Activated CD8-positive, alpha-beta memory T cell treated with anti-CD3 and anti-CD28 coated beads, Interleukin-2, amount 50 U/mL, for 24 hours (primary cell): ENCODE measurements around the gene CENPO.
"Not testable (repeated sequence)": the region's sequence is repeated elsewhere in the genome, so short reads cannot be mapped to it uniquely, and the experiment has no call there.

ENCODE experiments used
- DNase-seq: peaks from one replicate; pipeline ENCODE4 v3.0.0-alpha.2; 2020; ENCODE audit errors: extremely low read depth

The CENPO gene

DNA sequence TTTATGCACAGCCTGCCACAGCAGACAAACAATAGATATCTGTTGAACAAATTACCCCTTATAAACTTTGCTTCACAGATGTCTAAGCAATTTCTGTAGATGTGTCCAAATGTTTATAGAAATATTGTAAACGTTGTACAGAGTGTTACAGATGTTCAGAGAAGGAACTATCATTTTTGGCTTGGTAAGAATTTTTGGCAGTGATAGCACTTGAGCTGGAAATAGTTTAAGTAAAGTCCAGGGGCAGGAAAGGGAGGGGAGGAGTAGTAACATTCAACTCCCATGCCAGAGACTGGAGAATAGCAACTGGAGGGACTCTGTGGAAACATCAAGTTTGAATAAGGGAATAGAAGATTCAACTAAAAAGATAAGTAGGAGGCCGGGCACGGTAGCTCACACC is 4.4 kb upstream of the CENPO start:
- DNase-seq, result no peak

DNA sequence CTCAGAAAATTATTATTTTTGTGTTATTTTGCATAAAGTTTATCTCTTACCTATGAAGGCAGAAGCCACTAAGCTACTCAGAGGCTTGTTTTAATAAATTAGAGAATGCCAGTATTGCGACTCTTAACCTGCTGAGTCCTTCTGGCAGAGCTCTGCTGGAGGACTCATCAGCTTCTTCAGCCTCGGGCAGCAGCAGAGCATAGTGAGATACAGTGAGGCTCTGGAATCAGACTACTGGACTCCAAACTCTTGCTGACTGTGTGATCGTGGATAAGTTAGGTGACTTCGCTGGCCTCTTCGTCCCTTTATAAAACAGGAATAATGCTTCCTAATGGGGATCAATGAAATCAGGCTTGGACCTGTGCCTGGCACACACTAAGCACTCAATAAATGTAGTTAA is 1.8 kb upstream of the CENPO start:
- DNase-seq, result no peak

GRCh38 chr2:24792542-24792873 is 717 bp upstream of the CENPO start:
- no peak for DNase-seq

- DNase-seq, result no peak
These were observed 673 bp downstream of the CENPO start for GRCh38 chr2:24793761-24794435.

DNA sequence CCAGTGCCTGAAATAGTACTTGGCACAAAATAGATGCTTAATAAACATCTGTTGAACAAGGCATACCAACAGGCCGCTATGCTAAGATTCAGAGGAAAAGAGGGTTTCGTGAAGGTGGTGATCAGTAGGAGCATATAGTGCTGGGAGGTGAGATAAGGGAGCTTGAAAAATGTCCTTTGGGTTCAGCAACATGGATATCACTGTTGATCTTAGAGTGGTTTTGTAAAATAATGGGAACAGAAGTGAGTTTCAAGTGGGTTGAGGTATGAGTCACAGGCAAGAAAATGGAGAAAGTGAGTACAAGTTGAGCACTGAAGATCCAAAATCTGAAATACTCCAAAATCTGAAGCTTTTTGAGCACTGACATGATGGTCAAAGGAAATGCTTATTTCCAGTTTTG is 4.4 kb downstream of the CENPO start:
- no peak for DNase-seq

DNA sequence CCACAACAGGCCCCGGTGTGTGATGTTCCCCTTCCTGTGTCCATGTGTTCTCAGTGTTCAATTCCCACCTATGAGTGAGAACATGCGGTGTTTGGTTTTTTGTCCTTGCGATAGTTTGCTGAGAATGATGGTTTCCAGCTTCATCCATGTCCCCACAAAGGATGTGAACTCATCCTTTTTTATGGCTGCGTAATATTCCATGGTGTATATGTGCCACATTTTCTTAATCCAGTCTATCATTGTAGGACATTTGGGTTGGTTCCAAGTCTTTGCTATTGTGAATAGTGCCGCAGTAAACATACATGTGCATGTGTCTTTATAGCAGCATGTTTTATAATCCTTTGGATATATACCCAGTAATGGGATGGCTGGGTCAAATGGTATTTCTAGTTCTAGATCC is 7.3 kb downstream of the CENPO start:
- DNase-seq, result not testable (repeated sequence)

DNA sequence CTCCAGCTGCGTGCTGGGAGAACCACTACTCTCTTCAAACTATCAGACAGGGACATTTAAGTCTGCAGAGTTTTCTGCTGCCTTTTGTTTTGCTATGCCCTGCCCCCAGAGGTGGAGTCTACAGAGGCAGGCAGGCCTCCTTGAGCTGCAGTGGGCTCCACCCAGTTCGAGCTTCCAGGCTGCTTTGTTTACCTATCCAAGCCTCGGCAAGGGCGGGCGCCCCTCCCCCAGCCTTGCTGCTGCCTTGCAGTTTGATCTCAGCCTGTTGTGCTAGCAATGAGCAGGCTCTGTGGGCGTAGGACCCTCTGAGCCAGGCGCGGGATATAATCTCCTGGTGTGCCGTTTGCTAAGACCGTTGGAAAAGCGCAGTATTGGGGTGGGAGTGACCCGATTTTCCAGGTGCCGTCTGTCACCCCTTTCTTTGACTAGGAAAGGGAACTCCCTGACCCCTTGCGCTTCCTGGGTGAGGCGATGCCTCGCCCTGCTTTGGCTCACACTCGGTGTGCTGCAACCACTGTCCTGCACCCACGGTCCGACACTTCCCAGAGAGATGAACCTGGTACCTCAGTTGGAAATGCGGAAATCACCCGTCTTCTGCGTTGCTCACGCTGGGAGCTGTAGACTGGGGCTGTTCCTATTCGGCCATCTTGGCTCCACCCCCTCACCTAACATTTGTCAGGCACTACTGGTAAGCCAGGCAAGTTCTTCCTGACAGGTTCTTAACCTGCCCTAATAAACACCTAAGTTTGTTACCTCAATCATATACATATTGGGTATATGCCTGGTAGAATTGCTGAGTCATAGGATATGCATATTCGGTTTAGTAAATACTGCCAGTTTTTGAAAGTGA is 12.8 kb downstream of the CENPO start:
- DNase-seq, result not testable (repeated sequence)

DNA sequence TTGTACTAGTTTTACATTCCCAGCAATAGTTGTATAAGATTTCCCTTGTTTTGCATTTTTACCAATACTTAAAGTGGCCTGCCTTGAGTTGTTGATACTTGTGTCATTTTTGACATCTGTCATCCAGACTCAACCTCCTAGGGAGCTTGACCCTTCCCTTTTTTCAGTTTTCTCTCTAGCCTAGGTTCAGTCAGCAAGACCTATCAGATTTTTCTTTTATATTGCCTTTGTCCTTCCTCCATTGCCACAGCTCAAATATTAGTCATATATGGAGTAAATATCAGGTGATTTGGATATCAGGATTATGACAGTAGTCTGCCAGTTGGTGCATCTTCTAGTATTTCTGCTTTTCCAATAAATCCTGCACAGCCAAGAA is 13.4 kb downstream of the CENPO start:
- no peak for DNase-seq

- no peak for DNase-seq
These were observed 16.2 kb downstream of the CENPO start for GRCh38 chr2:24809316-24810007.

DNA sequence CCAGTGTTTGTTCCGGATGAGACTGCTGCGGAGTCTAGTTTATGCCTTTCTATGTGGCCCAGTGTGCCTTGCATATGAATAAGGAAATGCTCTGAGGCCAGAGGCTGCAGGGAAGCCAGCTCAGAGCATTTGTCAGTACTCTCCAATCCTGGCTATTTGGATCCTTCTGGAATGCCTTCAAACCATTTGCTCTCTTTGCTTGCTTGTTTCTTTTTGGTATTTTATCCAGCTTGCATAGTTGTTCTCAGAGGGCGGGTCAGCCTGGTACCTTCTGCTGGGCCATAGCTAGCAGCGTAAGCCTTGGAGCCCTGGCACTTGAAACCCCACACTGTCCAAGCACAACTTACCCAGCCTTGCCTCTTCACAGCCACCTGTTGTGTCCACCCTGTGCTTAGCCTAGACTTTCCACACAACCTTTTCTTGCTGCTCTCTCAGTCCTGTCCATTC is 20.5 kb downstream of the CENPO start:
- DNase-seq, result no peak

DNA sequence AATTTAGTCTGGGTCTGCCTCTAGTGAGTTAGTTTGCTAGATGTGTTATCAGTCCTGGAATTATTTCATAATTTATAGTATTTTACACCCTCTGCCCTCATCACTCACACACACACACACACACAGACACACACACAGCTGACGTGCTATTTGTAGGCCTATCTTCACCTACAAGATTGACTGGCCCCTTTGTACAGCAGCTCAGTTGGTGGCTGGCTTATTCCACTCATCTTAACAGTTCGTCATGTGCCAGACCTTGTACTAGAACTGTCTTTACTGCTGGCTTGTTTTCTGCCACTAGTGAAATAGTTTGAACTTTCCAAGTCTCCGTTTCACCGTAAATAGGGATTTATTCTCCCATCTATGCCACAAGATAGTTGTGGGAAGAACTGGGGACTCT is 21.3 kb downstream of the CENPO start:
- no peak for DNase-seq

DNA sequence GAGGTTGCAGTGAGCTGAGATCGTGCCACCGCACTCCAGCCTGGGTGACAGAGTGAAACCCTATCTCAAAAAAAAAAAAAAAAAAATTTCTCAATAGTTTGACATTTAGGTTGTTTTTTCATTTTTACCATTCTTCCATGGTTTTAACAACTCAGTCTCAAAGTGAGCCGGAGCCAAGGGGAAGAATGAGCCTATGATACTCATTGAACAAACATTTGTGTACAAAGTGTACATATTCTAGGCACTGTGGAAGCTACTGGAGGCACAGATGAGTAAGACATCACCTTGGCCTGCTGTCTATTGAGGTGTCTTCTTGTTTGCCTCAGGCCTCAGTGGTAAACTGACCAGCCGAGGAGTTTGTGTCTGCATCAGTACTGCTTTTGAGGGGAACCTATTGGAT is 21.9 kb downstream of the CENPO start:
- no peak for DNase-seq

GRCh38 chr2:24816404-24816803 is 23.2 kb downstream of the CENPO start:
- DNase-seq, result no peak

- no peak for DNase-seq
These were observed 23.7 kb downstream of the CENPO start for GRCh38 chr2:24816884-24817283.

GRCh38 chr2:24818721-24819167 is 25.5 kb downstream of the CENPO start:
- DNase-seq, result no peak

DNA sequence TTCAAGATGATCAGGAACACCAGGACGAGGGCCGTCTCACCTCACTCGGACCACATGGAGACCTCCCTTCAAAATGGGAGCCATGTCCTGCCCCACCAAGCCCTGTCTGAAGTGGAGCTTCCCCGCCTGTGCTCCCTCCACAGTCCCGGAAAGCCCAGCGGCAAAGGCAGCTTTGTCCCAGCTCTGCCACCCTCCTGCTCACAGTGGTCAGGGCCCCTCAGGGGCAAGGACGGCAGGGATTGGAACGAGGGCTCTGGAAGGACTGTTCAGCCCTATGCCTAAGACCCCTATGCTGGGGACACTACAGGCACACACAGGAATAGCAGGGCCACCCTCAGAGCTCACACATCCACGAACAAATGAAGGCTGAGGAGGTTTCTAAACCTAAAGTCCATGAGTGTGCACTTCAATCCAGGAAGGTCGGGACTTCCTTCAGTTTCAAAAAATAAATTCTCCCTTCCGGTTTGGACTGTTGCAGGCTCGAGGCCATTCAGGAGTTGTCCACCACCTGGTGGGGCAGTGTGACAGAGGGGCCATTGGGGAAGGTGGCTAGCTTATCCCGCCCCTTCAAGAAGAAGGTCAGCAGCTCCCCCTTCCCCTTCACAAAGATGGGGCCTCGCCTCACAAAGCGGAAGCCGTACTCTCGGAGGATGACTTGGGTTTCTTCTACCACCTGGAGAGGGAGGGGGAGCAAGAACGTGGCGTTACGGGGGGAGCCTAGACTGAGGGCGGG is 26.4 kb downstream of the CENPO start:
- DNase-seq, result no peak

GRCh38 chr2:24820175-24820513 is 26.9 kb downstream of the CENPO start:
- no peak for DNase-seq

GRCh38 chr2:24820598-24821432 is 27.6 kb downstream of the CENPO start:
- DNase-seq, result no peak

DNA sequence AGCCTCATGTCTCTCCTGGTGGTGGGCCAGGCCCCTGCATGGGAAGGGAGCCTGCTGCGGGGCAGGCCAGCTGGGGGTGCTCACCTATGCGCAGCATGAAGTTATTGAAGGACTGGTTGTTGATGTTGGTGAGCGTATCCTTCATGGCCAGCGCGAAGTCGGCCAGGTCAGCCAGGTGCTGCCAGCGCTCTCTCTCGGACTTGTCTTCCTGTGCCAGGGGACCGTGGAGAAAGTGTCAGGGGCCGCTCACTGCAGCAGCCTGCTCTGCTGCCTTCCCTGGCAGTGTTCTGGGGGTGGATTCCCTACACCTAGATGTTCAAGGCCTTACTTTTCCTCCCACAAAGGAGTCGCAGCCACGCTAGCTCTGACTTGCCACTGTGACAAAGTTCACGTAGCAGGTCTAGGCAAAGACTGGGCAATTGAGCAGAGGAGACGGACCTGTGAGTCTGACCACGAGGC is 28.2 kb downstream of the CENPO start:
- DNase-seq, result no peak

- DNase-seq, result no peak
These were observed 29.0 kb downstream of the CENPO start for GRCh38 chr2:24822049-24822706.
